HG03457 (cell line): Measurements from ENCODE around the gene ARSK.
"Not testable (repeated sequence)": the region's sequence is repeated elsewhere in the genome, so short reads cannot be mapped to it uniquely, and the experiment has no call there.

Experiments used
- ATAC-seq: cut with Tn5 transposase; IDR thresholded peaks from one replicate; pipeline ENCODE4 v1.9.1; 2021; ENCODE audit warnings: moderate number of reproducible peaks; ENCODE audit not compliant: unreplicated experiment

Gene ARSK

GRCh38 chr5:95646226-95646568 is 91.3 kb downstream of the ARSK start:
- not testable (repeated sequence) for ATAC-seq

GRCh38 chr5:95646569-95647431 is 91.9 kb downstream of the ARSK start, which contains the start of gene RFESD:
RFESD (plus strand) TSS chr5:95646777; CDS start chr5:95652272, 5,495 bp downstream.
- peak; percentile 92 for ATAC-seq

DNA sequence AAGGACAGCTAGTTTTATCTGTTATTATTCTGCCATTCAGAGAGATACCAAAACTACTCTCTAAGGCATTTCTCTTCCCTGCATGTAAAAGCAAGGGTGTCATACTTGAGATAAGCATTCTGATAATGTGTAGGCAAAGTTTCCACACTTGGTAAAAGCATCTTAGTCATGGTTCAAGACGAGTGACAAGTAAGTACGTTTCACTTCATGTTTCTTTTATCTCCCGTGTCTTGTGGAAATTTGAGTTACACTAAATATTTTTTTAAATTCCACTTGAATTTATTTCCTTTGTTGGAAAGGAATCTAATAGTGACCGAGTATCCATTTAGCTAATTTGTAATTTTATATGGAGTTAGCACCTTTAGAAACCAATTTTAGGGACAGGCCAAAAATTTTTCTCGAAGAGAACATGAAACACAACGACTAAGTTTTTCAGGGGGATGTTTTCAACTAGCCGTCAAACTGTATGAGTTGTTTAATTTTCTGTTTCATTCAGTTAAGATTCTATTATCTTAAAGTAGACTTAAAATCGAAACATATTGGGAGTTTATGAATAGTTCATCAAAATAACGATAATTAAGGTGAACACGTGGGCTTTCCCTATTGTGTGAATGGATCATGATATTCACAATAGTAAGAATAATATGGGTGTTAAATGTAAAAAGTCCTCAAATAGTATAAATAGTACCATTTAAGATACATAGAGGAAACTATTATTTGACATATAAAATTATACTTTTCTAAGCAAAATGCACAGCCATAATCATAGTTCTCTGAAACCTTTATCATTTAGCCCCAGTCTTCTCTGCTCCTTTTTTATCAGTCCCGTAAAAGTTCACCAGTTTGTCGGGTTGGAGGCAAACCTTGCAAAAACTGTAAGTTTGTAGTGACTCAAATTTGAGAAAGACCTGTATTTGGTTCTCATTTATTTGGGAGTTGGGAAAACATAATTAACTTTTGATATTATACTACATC is 93.3 kb downstream of the ARSK start:
- ATAC-seq: no peak

DNA sequence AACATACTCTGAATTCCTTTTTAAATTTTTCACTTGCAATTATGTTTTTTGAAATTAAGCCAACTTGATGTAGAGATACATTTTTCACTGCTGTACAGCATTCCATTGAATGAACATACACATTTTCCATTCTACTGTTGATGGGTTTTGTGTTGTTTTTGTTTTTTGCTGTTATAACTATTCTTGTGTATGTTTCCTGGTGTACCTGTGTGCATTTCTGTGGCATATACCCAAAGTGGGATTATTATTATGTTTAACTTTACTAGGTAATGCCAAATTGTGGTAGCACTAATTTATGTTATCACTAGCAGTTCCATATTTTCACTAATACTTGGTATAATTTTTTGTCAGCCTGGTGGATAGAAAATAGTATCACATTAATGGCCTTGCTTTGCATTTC is 94.4 kb downstream of the ARSK start:
- no peak for ATAC-seq

- no peak for ATAC-seq
These were observed 95.1 kb downstream of the ARSK start for GRCh38 chr5:95649842-95650620.

DNA sequence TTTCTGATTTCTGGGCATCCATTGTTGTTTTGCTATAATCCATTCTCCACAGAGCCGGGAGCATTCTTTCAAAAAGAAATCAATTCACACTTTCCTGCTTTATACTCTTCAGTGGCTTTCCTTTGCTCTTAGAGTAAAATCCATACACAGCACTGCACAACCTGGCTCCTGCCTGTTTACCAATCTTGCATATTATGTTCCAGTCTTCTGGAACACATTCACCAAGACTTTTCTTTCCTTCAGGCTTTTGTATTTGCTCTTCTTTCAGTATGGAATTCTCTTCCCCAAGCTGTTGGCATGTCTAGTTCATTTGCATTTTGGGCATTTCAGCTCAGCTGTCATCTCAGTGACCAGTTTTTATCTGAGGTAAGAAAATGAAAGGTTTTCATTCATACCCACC is 97.9 kb downstream of the ARSK start:
- ATAC-seq: no peak

DNA sequence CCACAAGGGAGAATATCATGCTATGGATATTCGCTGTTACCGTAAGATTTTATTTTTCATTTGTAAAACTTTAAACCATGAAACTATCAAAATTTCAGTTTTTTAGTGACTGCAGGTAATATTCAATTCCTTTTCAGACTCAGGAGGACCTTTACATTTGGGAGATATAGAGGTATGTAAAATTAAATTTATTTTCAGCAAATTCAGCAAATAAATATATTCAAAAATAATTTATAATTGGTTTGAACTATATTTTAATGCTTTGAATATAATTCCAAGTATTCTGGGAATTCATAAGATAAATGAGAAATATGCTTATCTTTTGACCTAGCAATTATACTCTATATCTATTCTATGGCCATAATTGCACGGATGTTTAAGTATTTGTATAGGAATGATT is 99.3 kb downstream of the ARSK start:
- ATAC-seq: no peak
